ENCODE measurements around the gene PKN2.

PKN2 gene

GRCh38 chr1:88647749-88648415 lies 36.2 kb upstream of the PKN2 start (continued):
- TF ChIP-seq BCL6B (tag by site-specific recombination; IDR thresholded peaks at IDR 0.05) (no peak), ZNF600 (tag by site-specific recombination; IDR thresholded peaks at IDR 0.05) (no peak), BCL11B (tag by site-specific recombination; IDR thresholded peaks at IDR 0.05; ENCODE audit: low read depth) (no peak), GLIS1 (tag by site-specific recombination; IDR thresholded peaks at IDR 0.05) (no peak), ZNF449 (tag by site-specific recombination; IDR thresholded peaks at IDR 0.05) (no peak), ELK4 (IDR thresholded peaks at IDR 0.05; ENCODE audit: borderline replicate concordance, low read depth, low read length) (no peak)

- Histone ChIP-seq H3K4me1 (ENCODE audit: control insufficient read depth, insufficient read depth, low read length) (no peaks in the 10 kb centered on the region), H3K9me3 (ENCODE audit: control insufficient read depth, insufficient read depth, low read depth, low read length) (no peaks in the 10 kb centered on the region), H3K27ac (ENCODE audit: extremely low read depth, low read depth, low read length) (no peak overlapping the region), H3K36me3 (ENCODE audit: control insufficient read depth in 2 of 2, insufficient read depth in 1 of 2, low read length in 2 of 2) (no peaks in the 10 kb centered on the region), H3K4me3 (ENCODE audit: low read depth, low read length) (no peak overlapping the region)
- POLR2A ChIA-PET, result no interaction called here
- no peak for TF ChIP-seq ZNF518A (tag by site-specific recombination; conservative IDR thresholded peaks at IDR 0.05; ENCODE audit: low read depth)
- CTCF ChIA-PET, result interaction anchor here (1.0 kb wide), 1 partner anchor 229 kb away, joined by 3 read pairs; no protein-coding TSS in a partner anchor
Measured at GRCh38 chr1:88648706-88649105, 35.4 kb upstream of the PKN2 start.

GRCh38 chr1:88649932-88650331 lies 34.1 kb upstream of the PKN2 start:
- TF ChIP-seq ZNF423 (tag by site-specific recombination; IDR thresholded peaks at IDR 0.05) (no peak), HOXD13 (CRISPR knock-in tag; IDR thresholded peaks at IDR 0.05; ENCODE audit: borderline replicate concordance) (no peak), ZNF623 (tag by site-specific recombination; IDR thresholded peaks at IDR 0.05) (no peak), TCF7L2 (IDR thresholded peaks at IDR 0.05; ENCODE audit: borderline replicate concordance, low read depth, low read length) (no peak), SCRT1 (tag by site-specific recombination; IDR thresholded peaks at IDR 0.05; ENCODE audit: borderline replicate concordance) (no peak), ZNF585B (tag by site-specific recombination; IDR thresholded peaks at IDR 0.05) (no peak), ZNF354C (tag by site-specific recombination; IDR thresholded peaks at IDR 0.05; ENCODE audit: borderline replicate concordance, low read depth) (no peak), TRIM28 (IDR thresholded peaks at IDR 0.05; ENCODE audit: borderline replicate concordance, low read length) (no peak)
- no peaks in the 10 kb centered on the region for H3K36me3 ChIP-seq (ENCODE audit: control insufficient read depth in 2 of 2, insufficient read depth in 1 of 2, low read length in 2 of 2)
- ChIA-PET CTCF (no interaction called here), POLR2A (no interaction called here)
- H3K4me3 ChIP-seq (ENCODE audit: low read depth, low read length), result no peak overlapping the region
- H3K9me3 ChIP-seq (ENCODE audit: control insufficient read depth, insufficient read depth, low read depth, low read length), result no peaks in the 10 kb centered on the region
- no peak overlapping the region for H3K27ac ChIP-seq (ENCODE audit: extremely low read depth, low read depth, low read length)
- H3K4me1 ChIP-seq (ENCODE audit: control insufficient read depth, insufficient read depth, low read length), result no peaks in the 10 kb centered on the region

All from HEK293 (cell line).